ENCODE data around the gene ZC3H10.
"Not testable (repeated sequence)": the region's sequence is repeated elsewhere in the genome, so short reads cannot be mapped to it uniquely, and the experiment has no call there.

Gene ZC3H10

DNA sequence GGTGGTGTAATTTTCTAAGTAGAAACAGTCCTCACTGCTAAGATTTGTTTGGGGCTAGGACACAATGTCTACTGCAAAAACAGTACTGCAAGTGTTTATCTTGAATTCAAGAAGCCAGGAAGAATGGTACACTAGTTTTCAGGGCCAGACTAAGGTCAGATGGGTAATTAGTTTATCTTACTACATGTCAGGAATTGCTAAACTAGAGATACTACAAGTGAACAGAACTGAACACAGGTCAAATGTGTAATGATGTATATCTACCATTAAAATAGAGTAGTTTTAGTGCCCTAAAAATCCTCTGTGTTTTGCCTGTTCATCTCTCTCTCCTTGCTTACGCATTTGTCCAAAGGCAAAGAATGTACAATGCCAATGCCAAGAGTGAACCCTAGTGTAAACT lies 4.0 kb upstream of the ZC3H10 start:
- TF ChIP-seq, protein P1, sequence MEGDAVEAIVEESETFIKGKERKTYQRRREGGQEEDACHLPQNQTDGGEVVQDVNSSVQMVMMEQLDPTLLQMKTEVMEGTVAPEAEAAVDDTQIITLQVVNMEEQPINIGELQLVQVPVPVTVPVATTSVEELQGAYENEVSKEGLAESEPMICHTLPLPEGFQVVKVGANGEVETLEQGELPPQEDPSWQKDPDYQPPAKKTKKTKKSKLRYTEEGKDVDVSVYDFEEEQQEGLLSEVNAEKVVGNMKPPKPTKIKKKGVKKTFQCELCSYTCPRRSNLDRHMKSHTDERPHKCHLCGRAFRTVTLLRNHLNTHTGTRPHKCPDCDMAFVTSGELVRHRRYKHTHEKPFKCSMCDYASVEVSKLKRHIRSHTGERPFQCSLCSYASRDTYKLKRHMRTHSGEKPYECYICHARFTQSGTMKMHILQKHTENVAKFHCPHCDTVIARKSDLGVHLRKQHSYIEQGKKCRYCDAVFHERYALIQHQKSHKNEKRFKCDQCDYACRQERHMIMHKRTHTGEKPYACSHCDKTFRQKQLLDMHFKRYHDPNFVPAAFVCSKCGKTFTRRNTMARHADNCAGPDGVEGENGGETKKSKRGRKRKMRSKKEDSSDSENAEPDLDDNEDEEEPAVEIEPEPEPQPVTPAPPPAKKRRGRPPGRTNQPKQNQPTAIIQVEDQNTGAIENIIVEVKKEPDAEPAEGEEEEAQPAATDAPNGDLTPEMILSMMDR (IDR thresholded peaks at IDR 0.05; ENCODE audit: low read depth, low read length), result no peak
- TF ChIP-seq POLR2A (IDR thresholded peaks at IDR 0.05; ENCODE audit: extremely low read depth, insufficient read length) (no peak), MYC (IDR thresholded peaks at IDR 0.05; ENCODE audit: low read depth, low read length) (no peak)
- TF ChIP-seq, protein P2, sequence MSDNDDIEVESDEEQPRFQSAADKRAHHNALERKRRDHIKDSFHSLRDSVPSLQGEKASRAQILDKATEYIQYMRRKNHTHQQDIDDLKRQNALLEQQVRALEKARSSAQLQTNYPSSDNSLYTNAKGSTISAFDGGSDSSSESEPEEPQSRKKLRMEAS (IDR thresholded peaks at IDR 0.05; ENCODE audit: low read depth, low read length), result no peak
- no peak for DNase-seq (ENCODE audit: low read depth)
- no peak overlapping the region for H3K4me3 ChIP-seq (ENCODE audit: low read depth, low read length)

DNA sequence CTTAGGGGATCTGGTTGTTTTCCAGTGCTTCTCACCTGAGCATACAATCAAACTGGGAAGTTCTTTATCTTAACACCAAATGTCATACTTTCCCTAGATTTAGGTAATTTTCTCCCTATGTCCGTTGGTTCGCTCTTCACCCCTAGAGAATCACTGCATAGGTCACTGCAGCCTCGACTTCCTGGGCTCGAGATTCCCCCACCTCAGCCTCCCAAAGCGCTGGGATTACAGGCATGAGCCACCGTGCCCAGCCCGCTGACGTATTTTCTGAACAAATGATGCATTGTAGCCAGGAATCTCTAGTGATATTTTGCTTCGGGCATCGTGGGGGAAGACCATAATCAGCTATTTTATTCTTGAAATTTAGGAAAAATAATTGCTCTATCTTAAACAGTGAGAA lies 2.7 kb upstream of the ZC3H10 start:
- H3K4me3 ChIP-seq (ENCODE audit: low read depth, low read length), result peak overlapping the region; percentile 86
- DNase-seq (ENCODE audit: low read depth), result no peak
- TF ChIP-seq, protein P1 (IDR thresholded peaks at IDR 0.05; ENCODE audit: low read depth, low read length), result no peak
- TF ChIP-seq, protein P2 (IDR thresholded peaks at IDR 0.05; ENCODE audit: low read depth, low read length), result no peak
- no peak for TF ChIP-seq POLR2A (IDR thresholded peaks at IDR 0.05; ENCODE audit: extremely low read depth, insufficient read length)
- no peak for TF ChIP-seq MYC (IDR thresholded peaks at IDR 0.05; ENCODE audit: low read depth, low read length)

DNA sequence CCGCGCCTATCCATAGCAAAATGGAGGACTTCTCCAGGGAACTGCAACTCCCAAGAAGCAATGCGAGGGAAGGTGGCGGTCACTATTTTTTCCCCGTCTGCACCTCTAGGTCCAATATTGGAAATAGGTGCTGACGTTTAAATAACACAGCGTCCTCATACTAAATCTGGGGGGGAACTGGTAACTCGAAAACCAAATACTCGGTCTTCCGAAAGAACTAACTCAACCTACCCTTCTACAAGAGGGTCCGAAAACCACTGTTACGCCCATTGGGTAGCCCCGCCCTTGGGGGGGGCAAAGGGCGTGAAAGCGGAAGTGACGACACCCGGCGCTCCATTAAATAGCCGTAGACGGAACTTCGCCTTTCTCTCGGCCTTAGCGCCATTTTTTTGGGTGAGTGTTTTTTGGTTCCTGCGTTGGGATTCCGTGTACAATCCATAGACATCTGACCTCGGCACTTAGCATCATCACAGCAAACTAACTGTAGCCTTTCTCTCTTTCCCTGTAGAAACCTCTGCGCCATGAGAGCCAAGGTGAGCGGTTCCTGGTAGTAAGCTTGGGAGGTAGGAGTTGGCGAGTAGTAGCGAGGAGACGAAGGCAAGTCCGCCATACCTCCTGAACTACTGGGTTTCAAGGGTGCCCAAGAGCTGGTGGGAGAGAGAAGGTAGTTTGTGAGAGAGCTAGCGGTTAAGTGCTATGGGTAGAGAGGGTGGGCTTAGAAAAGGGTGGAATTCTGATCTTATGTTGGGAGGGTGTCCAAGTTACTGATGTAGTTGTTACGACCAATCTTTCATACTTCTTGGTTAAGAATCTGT lies 1.6 kb upstream of the ZC3H10 start, which contains the start of gene RPL41:
RPL41 (plus strand) TSS at position 367 of the 815 bp plus-strand sequence.
- peak within 1 kb of the TSS; percentile 86 for H3K4me3 ChIP-seq (ENCODE audit: low read depth, low read length)
- peak; percentile 95 for DNase-seq (ENCODE audit: low read depth)
- TF ChIP-seq, protein P2 (IDR thresholded peaks at IDR 0.05; ENCODE audit: low read depth, low read length), result peak; percentile 58; the same call in 1 of the 2 replicates
- TF ChIP-seq, protein P1 (IDR thresholded peaks at IDR 0.05; ENCODE audit: low read depth, low read length), result no peak
- TF ChIP-seq MYC (IDR thresholded peaks at IDR 0.05; ENCODE audit: low read depth, low read length), result peak; percentile 92
- TF ChIP-seq POLR2A (IDR thresholded peaks at IDR 0.05; ENCODE audit: extremely low read depth, insufficient read length), result peak; percentile 99

DNA sequence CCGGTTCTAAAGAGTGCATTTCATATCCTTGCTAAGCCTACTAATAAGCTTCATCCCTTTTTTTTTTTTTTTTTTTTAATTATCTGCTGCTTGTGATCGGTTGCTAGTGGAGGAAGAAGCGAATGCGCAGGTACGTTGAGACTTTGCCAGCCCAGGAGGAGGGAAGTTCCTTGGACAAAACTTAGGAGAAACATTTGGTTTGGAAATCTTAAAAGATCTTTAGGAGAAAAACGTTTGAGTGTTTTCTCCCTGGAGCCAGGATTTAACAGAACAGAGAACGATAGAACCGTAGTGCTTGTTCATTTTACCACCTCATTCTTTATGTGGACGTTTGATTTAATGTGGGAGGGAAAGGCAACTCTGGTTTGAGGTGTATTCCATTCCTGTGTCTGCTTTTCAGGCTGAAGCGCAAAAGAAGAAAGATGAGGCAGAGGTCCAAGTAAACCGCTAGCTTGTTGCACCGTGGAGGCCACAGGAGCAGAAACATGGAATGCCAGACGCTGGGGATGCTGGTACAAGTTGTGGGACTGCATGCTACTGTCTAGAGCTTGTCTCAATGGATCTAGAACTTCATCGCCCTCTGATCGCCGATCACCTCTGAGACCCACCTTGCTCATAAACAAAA lies 872 bp upstream of the ZC3H10 start:
- DNase-seq (ENCODE audit: low read depth), result not testable (repeated sequence)
- H3K4me3 ChIP-seq (ENCODE audit: low read depth, low read length), result peak overlapping the region; percentile 86

DNA sequence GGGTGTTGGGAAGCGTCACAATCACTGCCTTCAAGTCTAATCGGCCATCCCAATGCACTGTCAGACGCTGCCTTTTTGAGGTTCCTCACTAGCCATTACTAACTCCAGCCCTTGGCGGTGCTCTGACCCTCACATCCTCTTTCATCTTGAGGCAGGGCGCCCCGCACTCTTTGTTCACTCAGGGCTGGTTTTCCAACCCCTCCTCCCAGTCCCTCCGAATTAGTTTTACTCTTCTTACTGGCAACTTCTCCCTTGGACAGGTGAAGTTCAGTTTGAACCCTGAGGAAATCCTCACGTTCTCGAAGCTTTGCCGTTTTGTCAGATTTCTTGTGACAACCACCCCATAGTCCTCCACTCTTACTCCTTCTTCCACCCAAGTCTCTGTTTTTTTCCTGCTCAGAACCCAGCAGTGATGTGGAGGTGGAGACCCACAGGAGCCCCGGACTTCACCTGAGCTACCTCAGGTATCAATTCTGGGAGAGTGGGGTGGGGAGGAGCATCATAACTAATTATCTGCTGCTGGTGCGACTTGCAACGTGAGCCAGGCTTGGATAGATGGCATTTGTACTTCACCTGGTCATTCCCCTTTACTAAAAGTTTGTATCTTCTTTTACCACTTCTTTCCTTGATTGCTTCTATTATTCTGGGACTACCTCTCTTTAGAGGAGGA lies 757 bp downstream of the ZC3H10 start:
- no peak for DNase-seq (ENCODE audit: low read depth)
- H3K4me3 ChIP-seq (ENCODE audit: low read depth, low read length), result peak overlapping the region; percentile 71
- TF ChIP-seq, protein P1 (IDR thresholded peaks at IDR 0.05; ENCODE audit: low read depth, low read length), result no peak
- TF ChIP-seq, protein P2 (IDR thresholded peaks at IDR 0.05; ENCODE audit: low read depth, low read length), result no peak
- TF ChIP-seq MYC (IDR thresholded peaks at IDR 0.05; ENCODE audit: low read depth, low read length), result no peak
- TF ChIP-seq POLR2A (IDR thresholded peaks at IDR 0.05; ENCODE audit: extremely low read depth, insufficient read length), result no peak

DNA sequence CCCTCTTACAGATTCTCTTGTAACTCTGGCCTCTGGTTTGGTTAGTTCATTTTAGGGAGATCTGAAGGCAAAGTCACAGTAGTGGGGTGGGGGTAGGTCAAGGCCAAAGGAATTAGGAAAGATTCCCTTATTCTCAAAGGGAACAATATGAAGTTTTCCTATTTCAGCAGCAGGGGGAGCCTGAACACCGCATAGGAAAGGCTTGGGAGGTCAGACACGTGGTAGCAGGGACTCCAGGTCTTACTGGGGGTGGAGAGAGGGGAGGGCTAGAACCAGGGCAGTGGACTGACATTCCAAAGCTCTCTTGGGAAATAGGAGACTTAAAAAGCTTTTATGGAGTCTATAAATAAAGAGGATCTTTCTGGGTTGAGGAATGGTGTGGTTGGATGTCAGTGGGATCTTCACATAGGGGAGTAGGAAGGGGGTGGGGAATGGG lies 1.3 kb downstream of the ZC3H10 start:
- DNase-seq (ENCODE audit: low read depth), result peak; percentile 91
- peak overlapping the region; percentile 71 for H3K4me3 ChIP-seq (ENCODE audit: low read depth, low read length)
- TF ChIP-seq MYC (IDR thresholded peaks at IDR 0.05; ENCODE audit: low read depth, low read length) (peak; percentile 99), POLR2A (IDR thresholded peaks at IDR 0.05; ENCODE audit: extremely low read depth, insufficient read length) (no peak)
- TF ChIP-seq, protein P1 (IDR thresholded peaks at IDR 0.05; ENCODE audit: low read depth, low read length), result peak; percentile 72
- TF ChIP-seq, protein P2 (IDR thresholded peaks at IDR 0.05; ENCODE audit: low read depth, low read length), result peak; percentile 98

All from NB4 (cell line).